PC-3 (cell line): ENCODE data around the gene PDE4DIP.
"Not testable (repeated sequence)": the region's sequence is repeated elsewhere in the genome, so short reads cannot be mapped to it uniquely, and the experiment has no call there.

ENCODE experiments used
- CTCF ChIP-seq: fragments of 300-600 bp; sonication (generic); conservative IDR thresholded peaks from 2 replicates; pipeline ENCODE4 v1.5.1; 2017; ENCODE audit warnings: antibody characterized with exemption, low read depth, mild to moderate bottlenecking, low read length
- EZH2 ChIP-seq: fragments of 300-600 bp; sonication (generic); IDR thresholded peaks from one replicate; pipeline ENCODE4 v1.6.1; 2017; ENCODE audit warnings: antibody characterized with exemption, mild to moderate bottlenecking, low read length; ENCODE audit not compliant: unreplicated experiment

GRCh38 chr1:148868924-148869633 is 24.9 kb downstream of the PDE4DIP start:
- not testable (repeated sequence) for TF ChIP-seq CTCF, EZH2
